Activated CD4-positive, alpha-beta T cell treated with anti-CD3 and anti-CD28 coated beads, Interleukin-10, Interleukin-2, amounts not matched to agents 100 ng/mL and 50 ng/mL, durations not matched to agents 16 hours and 8 hours (primary cell): ENCODE data around the gene NME1.
A peak's percentile ranks its signal among the peaks of the same experiment; 100 is the strongest.
"Not testable (repeated sequence)": the region's sequence is repeated elsewhere in the genome, so short reads cannot be mapped to it uniquely, and the experiment has no call there.

Source experiments
- DNase-seq: peaks from one replicate; pipeline ENCODE4 v3.0.0-alpha.2; 2020

Gene NME1

GRCh38 chr17:51147650-51148049, 5.7 kb upstream of the NME1 start:
- peak; percentile 29 for DNase-seq

- no peak for DNase-seq
Measured at GRCh38 chr17:51149163-51149562, 4.2 kb upstream of the NME1 start.

- DNase-seq = no peak
Measured at GRCh38 chr17:51150932-51151331, 2.4 kb upstream of the NME1 start.

GRCh38 chr17:51152766-51153209, 571 bp upstream of the NME1 start:
- no peak for DNase-seq

DNA sequence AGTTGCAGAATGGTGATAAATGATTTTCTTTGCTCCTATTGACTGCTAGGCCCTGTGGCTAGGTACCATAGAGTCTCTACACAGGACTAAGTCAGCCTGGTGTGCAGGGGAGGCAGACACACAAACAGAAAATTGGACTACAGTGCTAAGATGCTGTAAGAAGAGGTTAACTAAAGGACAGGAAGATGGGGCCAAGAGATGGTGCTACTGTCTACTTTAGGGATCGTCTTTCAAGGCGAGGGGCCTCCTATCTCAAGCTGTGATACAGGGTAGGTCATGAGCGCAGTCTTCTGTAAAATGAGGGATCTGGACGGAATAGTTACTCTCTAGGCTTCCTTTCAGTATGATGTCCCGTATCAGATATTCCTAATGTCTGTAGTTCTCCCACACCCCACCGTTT, 817 bp downstream of the NME1 start:
- no peak for DNase-seq

DNA sequence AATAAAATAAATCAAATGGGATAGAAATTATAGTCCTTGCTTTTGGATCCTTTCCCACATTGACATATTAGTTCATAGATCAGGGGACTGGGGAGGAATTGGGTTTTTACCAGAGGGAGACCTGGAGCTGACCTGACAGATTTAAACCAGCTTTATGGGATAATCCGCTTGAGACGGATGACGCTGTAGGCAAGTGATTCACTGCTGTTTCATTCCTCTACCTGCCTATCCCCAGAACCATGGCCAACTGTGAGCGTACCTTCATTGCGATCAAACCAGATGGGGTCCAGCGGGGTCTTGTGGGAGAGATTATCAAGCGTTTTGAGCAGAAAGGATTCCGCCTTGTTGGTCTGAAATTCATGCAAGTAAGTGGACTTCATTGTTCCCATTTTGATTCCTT, 2.1 kb downstream of the NME1 start:
- no peak for DNase-seq

GRCh38 chr17:51159604-51160003, 6.2 kb downstream of the NME1 start:
- no peak for DNase-seq

DNA sequence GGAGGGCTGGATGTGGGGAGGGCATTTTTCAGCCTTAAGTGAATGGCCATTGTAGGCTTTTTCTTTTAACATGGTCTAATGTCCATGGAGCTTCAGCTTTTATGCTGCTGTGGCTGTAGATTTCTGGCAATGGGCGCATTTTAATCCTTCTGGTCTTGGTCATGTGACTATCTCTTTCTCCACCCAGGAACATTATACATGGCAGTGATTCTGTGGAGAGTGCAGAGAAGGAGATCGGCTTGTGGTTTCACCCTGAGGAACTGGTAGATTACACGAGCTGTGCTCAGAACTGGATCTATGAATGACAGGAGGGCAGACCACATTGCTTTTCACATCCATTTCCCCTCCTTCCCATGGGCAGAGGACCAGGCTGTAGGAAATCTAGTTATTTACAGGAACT, 8.2 kb downstream of the NME1 start:
- no peak for DNase-seq

- no peak for DNase-seq
Measured at GRCh38 chr17:51164911-51165679, 11.7 kb downstream of the NME1 start.

- no peak for DNase-seq
Measured at GRCh38 chr17:51165680-51166197, 12.4 kb downstream of the NME1 start.

DNA sequence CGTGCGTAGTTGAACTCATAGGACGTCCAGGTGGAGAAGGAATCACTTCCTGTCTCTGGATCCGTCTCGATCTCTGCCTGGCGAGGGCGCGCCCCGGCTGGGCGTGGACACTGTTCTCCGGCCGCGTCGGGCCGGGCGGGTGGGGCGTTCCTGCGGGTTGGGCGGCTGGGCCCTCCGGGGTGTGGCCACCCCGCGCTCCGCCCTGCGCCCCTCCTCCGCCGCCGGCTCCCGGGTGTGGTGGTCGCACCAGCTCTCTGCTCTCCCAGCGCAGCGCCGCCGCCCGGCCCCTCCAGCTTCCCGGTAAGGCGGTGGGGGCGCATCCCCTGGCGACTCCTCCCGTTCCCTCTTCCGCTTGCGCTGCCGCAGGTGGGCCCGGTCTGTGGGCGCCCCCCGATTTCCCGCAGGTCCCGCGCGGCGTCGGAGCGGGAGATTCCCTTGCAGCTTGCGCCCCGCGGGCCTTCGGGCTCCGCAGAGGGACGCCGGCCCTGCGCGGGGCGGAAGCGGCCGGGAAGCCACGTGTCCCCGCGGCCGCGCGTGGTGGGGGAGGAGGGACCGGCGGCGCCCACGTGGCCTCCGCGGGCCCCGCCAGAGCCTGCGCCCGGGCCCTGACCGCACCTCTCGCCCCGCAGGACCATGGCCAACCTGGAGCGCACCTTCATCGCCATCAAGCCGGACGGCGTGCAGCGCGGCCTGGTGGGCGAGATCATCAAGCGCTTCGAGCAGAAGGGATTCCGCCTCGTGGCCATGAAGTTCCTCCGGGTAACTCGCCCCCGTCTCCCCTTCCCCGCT, 13.0 kb downstream of the NME1 start, which contains the start of gene NME2:
TSS of gene NME2 (plus strand) at position 214 of the 789 bp plus-strand sequence. CDS start at position 634, 420 bp downstream.
- DNase-seq = peak; percentile 88

DNA sequence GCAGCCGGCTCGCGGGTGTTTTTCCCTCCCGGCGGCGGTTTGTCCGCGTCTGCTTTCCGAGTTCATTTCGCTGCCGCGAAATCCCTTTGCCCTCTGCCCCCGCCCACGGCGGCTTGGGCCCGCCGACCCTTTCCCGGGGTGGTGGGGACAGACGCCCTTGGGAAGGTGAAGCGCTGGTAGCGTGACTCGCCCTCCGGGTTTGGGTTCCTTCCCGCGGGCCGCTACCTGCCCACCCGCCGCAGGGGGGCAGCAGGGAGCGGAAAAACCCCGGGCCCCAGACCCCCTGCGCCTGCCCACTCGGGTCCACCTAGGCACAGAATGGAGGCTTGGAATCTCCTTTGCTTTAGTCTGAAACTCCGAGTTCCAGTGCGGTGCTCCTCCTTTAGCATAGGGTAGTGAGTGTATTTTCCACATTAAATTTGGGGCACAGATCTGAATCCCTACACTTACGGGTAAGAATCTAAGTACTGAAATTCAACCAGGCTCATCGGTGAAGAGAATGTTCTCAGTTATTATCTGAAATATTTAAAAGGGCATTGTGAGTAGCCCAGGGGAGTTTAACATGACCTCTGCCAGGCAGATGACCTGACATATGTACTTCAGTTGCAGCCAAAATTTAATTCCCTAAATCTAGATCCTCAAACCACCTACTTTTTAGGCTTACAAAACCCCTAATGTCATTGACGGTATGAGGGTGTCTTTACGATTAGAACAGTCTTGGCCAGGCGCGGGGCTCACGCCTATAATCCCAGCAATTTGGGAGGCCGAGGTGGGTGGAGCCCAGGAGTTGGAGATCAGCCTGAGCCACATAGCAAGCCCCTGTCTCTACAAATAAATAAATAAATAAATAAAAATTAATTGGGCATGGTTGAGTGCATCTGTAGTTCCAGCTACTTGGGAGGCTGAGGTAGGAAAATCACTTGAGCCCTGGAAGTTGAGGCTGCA, 13.9 kb downstream of the NME1 start:
- peak; percentile 80 for DNase-seq

- DNase-seq = no peak
Measured at GRCh38 chr17:51169340-51169739, 16.0 kb downstream of the NME1 start.

DNA sequence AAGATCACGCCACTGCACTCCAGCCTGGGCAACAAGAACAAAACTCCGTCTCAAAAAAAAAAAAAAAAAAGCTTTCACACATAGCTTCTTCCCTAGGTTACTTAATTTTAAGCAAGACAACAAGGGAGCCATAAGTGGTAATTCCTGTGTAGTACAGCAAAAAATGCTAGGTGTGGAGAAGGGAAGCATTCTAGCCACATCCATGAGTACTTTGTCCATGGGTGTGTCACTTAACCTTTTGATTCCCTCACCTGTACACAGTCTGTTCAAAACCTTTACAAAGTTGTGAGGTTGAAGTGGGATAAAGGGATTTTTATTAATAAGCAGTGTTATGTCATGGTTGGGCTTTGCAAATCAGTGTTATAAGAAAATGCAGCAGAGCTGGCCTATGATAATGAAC, 17.4 kb downstream of the NME1 start:
- DNase-seq = no peak

DNA sequence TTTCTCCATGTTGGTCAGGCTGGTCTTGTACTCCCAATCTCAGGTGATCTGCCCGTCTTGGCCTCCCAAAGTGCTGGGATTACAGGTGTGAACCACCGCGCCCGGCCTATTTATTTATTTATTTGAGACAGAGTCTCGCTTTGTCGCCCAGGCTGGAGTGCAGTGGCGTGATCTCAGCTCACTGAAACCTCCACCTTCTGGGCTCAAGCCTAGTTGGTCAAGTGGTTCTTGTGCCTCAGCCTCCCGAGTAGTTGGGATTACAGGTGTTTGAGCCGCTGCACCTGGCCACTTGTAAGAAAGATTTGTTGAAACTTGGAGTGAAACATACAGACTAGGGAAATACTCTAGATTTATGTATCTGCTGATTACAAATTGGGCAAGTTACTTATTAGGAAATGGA, 18.7 kb downstream of the NME1 start:
- DNase-seq = not testable (repeated sequence)

DNA sequence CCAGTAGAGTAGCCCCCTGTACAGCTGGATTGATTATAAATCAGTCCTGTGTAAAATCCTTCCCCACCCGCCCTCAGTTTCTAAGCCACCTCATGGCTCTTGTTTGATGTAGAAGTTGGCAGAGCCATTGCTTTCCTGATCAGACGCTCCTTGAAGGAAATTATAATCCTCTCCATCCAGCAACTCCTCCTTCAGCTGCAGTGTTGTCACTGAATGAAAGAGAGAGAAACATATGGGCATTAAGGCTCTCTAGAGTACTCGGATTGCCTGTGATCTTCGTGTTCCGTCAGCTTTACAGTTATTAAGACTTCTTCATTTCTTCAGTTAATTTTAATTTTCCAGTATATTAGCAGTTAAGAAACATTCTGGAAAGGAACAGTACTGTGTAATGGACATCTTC, 27.1 kb downstream of the NME1 start:
- DNase-seq = no peak

GRCh38 chr17:51184124-51184523, 30.8 kb downstream of the NME1 start:
- no peak for DNase-seq

DNA sequence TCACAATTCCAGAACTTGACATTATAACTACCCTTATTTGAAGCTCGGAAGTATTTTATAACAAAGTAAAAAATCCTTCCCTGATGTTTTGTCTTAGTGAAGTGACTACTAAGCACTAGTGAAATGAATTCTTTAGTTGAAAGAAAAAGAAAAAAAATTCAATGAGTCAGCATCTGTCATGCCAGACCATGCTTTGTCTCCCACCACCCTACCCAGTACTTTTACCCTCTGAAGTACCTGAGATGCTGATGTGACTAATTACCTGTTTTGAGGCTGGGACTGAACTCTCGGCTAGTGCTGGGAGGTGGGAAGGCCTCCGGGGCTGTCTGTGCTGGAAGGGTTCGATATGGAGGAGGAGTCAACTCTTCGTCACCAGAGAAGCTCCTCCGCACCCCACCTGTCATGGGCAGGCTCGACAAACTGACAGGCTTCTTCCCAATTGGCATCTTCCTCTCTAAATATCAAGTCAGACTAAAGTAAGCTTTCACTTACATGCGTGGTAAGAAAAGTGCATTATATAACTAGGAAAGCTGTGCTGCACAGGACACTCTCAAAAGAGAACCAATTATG, 32.5 kb downstream of the NME1 start:
- no peak for DNase-seq

DNA sequence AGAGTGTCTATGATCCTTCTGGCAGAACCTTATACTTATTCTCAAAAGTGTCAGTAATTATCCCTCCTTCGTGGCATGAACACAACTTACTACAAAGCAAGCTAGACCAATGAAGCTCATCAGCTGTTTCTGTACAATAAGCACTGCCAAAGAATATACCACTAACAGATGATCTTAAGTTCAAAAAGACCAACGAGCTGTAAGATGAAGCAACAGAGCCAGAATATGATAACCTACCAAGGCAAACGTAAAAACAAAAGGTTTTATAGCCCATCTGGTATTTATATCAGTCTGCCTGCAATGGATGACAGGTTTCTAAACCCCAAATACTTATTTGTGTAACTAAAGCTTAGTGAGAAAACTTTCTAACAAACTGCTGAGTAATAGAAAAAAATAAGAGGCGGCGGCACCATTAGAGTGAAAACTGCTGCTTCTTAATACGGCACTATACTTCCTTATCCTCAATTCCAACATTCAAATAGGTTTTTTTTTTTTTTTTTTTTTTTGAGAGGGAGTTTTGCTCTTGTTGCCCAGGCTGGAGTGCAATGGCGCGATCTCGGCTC, 35.0 kb downstream of the NME1 start:
- no peak for DNase-seq

GRCh38 chr17:51189162-51189561, 35.8 kb downstream of the NME1 start:
- DNase-seq = no peak

DNA sequence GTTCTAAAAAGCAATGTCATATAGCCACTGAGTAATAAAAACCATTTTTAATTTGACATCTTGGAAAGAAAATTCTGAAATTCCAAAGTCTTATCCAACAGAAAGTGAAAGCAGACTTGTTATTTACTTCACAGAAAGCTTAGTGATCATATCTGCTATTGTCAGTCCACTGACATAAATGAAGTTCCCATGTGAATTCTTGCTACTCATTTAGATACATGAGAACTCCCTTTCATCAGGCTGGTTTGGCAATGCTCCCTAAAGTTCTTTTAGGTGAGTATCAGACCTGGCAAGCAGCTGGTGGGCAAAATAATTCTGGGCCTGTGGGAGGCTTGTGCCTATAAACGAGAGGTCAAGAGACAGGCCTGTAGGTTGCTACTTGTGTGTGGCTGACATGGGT, 36.3 kb downstream of the NME1 start:
- no peak for DNase-seq

DNA sequence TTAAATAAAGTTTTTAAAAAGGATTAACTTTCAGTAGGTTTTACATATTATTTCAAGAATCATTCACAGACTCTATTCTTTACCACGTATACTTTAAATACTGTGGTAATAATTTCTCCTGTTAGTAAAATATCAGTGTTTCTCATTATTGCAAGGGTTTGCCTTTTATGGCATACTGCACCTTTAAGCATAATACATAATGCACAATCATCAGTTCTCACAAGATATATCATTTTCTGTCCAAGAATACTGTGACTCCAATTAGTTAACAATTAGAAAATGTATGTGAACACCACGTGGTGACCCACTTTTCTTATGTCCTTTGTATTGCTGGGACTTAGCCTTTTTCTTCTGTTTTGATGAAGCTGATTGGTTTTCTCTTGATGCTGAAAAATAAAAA, 38.5 kb downstream of the NME1 start:
- no peak for DNase-seq
